Lower leg skin (tissue), 4 donors: ENCODE data around the gene FOXK1. TPM values are rescaled to one million over a fixed set of nuclear protein-coding genes. Genes with fewer than 3 reads are reported as not detected.
A peak's percentile ranks its signal among the peaks of the same experiment; 100 is the strongest.
"Not testable (repeated sequence)": the region's sequence is repeated elsewhere in the genome, so short reads cannot be mapped to it uniquely, and the experiment has no call there.

Experiments used
- DNase-seq, 2 donors: peaks; one replicate each; pipeline ENCODE4 v3.0.0-alpha.2; 2019; ENCODE audit warnings: low spot score in 2 of 2
- H3K4me3 ChIP-seq: fragments of 200-600 bp; sonication (generic); 2 replicates; pipeline ENCODE4 v1.5.1; 2017; ENCODE audit warnings: mild to moderate bottlenecking, low read depth; ENCODE audit not compliant: poor library complexity, severe bottlenecking
- POLR2A ChIP-seq, 2 donors: fragments of 450-650 bp; IDR thresholded peaks; one replicate each; pipeline ENCODE4 v1.6.1; 2016 to 2017; ENCODE audit warnings: antibody characterized with exemption in 2 of 2, mild to moderate bottlenecking in 1 of 2, moderate library complexity in 1 of 2
- WGBS, 2 donors: methylation state at CpG; one replicate each; pipeline ENCODE4 v1.1.5; 2018; 5-methylcytosine and 5-hydroxymethylcytosine counted together
- intact Hi-C: fragments of 100-400 bp; cut with DNase I; formaldehyde crosslinking; loops from one replicate; pipeline ENCODE4 v1.15.0; 2023; ENCODE audit warnings: low total_unique reads
- total RNA-seq, 4 donors: library from RNA; depleted of rRNA; stranded (reverse); fragments of >200 nt; gene quantifications; one replicate each; pipeline ENCODE4 v1.1.0, GENCODE V29; 2016
- TF ChIP-seq, protein P1 (sequence below), 3 donors: fragments of 450-650 bp; IDR thresholded peaks; one replicate each; pipeline ENCODE4 v1.5.1; 2016; ENCODE audit warnings: antibody characterized with exemption in 3 of 3, mild to moderate bottlenecking in 3 of 3, moderate library complexity in 2 of 3

The FOXK1 gene
- total RNA-seq, 4 donors from 2014 or later = 22.0 to 41.3 (median 30.3) TPM

GRCh38 chr7:4641667-4642467 lies 40.2 kb upstream of the FOXK1 start:
- H3K4me3 ChIP-seq = peak overlapping the region; percentile 43
- TF ChIP-seq POLR2A (IDR thresholded peaks at IDR 0.05) = no peak
- TF ChIP-seq, protein P1, sequence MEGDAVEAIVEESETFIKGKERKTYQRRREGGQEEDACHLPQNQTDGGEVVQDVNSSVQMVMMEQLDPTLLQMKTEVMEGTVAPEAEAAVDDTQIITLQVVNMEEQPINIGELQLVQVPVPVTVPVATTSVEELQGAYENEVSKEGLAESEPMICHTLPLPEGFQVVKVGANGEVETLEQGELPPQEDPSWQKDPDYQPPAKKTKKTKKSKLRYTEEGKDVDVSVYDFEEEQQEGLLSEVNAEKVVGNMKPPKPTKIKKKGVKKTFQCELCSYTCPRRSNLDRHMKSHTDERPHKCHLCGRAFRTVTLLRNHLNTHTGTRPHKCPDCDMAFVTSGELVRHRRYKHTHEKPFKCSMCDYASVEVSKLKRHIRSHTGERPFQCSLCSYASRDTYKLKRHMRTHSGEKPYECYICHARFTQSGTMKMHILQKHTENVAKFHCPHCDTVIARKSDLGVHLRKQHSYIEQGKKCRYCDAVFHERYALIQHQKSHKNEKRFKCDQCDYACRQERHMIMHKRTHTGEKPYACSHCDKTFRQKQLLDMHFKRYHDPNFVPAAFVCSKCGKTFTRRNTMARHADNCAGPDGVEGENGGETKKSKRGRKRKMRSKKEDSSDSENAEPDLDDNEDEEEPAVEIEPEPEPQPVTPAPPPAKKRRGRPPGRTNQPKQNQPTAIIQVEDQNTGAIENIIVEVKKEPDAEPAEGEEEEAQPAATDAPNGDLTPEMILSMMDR (IDR thresholded peaks at IDR 0.05) = no peak
- intact Hi-C loops = loop anchor here (5.0 kb wide), 1 partner anchor 40 kb away; the partner anchor contains the start of gene FOXK1
- DNase-seq = peak; percentile 94 to 99
- 0 to 1% methylated on average over 47 to 62 of the region's 103 CpGs for WGBS, 2 donors

DNA sequence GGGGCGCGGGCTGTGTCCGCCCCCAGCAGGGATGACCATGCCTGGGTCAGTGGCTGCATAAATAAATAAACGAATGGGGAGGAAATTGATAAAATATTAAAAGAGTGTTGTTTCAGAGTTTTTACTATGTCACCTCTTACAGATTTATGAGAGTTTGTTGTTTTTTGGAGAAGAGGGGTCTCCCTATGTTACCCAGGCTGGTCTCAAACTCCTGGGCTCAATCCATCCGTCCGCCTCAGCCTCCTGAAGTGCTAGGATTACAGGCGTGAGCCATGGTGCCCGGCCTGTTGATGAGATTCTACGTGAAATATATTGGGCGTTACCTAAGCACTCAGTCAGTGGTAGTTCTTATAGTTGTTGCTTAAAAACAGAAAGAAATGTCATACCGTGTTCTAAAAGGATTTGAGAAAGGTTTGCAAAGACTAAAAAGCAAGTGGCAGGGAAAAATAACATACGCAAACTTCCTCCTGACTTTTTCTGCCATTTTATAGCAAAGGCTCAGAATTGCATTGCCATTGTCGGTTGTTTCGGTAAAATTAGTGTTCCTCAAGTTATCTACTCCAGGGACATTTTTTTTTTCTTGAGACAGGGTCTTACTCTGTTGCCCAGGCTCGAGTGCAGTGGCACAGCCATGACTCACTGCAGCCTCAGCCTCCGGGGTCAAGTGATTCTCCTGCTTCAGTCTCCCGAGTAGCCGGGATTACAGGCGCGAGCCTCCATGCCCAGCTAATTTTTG lies 39.5 kb upstream of the FOXK1 start:
- TF ChIP-seq, protein P1 (IDR thresholded peaks at IDR 0.05) = no peak
- no peak for TF ChIP-seq POLR2A (IDR thresholded peaks at IDR 0.05)

GRCh38 chr7:4643204-4643471 lies 39.0 kb upstream of the FOXK1 start:
- intact Hi-C loops = loop anchor here (5.0 kb wide), 1 partner anchor 39 kb away; the partner anchor contains the start of gene FOXK1
- DNase-seq, H3K4me3 ChIP-seq: not testable (repeated sequence)
- WGBS, 2 donors = 96 to 97% methylated on average over 5 of the region's 5 CpGs

More for the DNA sequence above, 39.5 kb upstream of the FOXK1 start:
- H3K4me3 ChIP-seq = peak overlapping the region; percentile 43
- intact Hi-C loops = loop anchor here (5.0 kb wide), 1 partner anchor 40 kb away; the partner anchor contains the start of gene FOXK1
- 58 to 59% methylated on average over 20 of the region's 20 CpGs for WGBS, 2 donors
- DNase-seq = no peak

- intact Hi-C loops = no loop called here
- TF ChIP-seq, protein P1 (IDR thresholded peaks at IDR 0.05) = no peak
- no peak for TF ChIP-seq POLR2A (IDR thresholded peaks at IDR 0.05)
- no peak for DNase-seq
- 49 to 51% methylated on average over 2 of the region's 2 CpGs for WGBS, 2 donors
- H3K4me3 ChIP-seq = no peak overlapping the region
Observed at GRCh38 chr7:4645246-4645645, 36.8 kb upstream of the FOXK1 start.

DNA sequence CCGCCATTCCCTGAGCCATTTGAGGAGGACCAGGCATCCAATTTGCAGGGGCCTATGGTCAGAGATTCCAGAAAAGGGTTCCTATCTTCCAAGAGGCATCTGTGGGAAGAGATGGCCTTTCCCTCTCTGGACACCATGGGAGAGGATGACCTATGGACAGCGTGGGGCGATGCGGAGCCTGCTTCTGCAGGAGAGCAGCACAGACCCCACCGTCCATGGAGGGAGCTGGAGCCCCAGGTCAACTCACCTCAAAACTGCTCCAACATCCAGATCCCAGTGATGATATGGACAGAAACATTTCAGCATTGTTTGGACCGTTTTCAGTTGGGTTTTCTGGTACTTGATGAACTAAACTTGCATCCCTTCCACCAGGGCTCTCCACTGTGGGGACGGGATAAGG lies 34.0 kb upstream of the FOXK1 start:
- TF ChIP-seq, protein P1 (IDR thresholded peaks at IDR 0.05) = no peak
- no peak for TF ChIP-seq POLR2A (IDR thresholded peaks at IDR 0.05)
- WGBS, 2 donors = 93 to 95% methylated on average over 7 of the region's 7 CpGs
- intact Hi-C loops = no loop called here
- DNase-seq = no peak
- H3K4me3 ChIP-seq = no peak overlapping the region

DNA sequence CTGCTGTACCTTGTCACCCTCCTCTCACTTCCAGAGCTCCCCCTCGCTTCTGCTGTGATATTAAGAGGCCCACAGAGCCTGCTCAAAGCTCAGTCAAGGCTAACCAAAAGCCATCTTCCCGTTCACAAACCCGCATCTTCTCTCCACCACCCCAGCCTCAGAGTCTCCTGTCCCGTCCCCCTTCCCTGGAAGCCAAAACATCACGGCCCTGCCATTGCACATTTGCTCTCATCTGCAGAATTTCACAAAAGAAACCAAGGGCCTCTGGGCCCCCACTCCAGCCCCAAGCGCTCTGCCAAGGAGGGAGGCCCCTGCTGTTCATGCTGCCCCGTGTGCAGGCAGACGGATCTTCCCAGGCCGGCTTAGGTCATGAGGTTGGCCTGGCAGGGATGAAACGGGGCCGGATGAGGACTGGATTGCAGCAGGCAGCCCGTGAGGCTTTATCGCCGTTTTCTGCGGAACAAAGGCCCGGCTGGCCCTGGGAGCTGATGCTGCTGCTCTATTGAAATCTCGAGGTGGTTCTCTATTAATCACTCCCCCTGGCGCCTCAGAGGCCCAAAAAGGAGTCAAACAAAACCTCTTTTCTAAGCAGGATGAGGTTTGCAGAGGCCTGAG lies 31.6 kb upstream of the FOXK1 start:
- TF ChIP-seq POLR2A (IDR thresholded peaks at IDR 0.05) = no peak
- TF ChIP-seq, protein P1 (IDR thresholded peaks at IDR 0.05) = no peak
- intact Hi-C loops = no loop called here
- 58 to 60% methylated on average over 18 of the region's 18 CpGs for WGBS, 2 donors
- DNase-seq = no peak
- no peak overlapping the region for H3K4me3 ChIP-seq
